Measurements from ENCODE around the gene ZGPAT. TPM values are rescaled to one million over a fixed set of nuclear protein-coding genes. Genes with fewer than 3 reads are reported as not detected.
A peak's percentile ranks its signal among the peaks of the same experiment; 100 is the strongest.

The ZGPAT gene
- total and polyA plus RNA-seq, 2 of the 13 experiments (the other 11 are each of a cell fraction or from before 2014, with no cell fraction given), result 23.0 to 41.9 TPM

- peak; percentile 85 for TF ChIP-seq TFDP1 (CRISPR knock-in tag; IDR thresholded peaks at IDR 0.05; ENCODE audit: borderline replicate concordance)
- peak; percentile 92 for TF ChIP-seq THRA (CRISPR knock-in tag; IDR thresholded peaks at IDR 0.05; ENCODE audit: borderline replicate concordance)
- TF ChIP-seq MXI1 (IDR thresholded peaks at IDR 0.05; ENCODE audit: borderline replicate concordance, low read depth, low read length), result peak; percentile 97
- TF ChIP-seq, protein P1, sequence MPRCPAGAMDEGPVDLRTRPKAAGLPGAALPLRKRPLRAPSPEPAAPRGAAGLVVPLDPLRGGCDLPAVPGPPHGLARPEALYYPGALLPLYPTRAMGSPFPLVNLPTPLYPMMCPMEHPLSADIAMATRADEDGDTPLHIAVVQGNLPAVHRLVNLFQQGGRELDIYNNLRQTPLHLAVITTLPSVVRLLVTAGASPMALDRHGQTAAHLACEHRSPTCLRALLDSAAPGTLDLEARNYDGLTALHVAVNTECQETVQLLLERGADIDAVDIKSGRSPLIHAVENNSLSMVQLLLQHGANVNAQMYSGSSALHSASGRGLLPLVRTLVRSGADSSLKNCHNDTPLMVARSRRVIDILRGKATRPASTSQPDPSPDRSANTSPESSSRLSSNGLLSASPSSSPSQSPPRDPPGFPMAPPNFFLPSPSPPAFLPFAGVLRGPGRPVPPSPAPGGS (CRISPR knock-in tag; IDR thresholded peaks at IDR 0.05), result peak; percentile 76
- TF ChIP-seq RFXANK (CRISPR knock-in tag; IDR thresholded peaks at IDR 0.05), result peak; percentile 77; the same call in 1 of the 2 replicates
- TF ChIP-seq EP300 (IDR thresholded peaks at IDR 0.05; ENCODE audit: low read depth in 2 of 2, low read length in 2 of 2), result peak; percentile 77 to 79; a peak in 3 of 4 replicates
- TF ChIP-seq EP300 (CRISPR knock-in tag; IDR thresholded peaks at IDR 0.05; ENCODE audit: borderline replicate concordance), result peak; percentile 79
- TF ChIP-seq ERF (CRISPR knock-in tag; IDR thresholded peaks at IDR 0.05), result peak; percentile 98
- TF ChIP-seq, protein P2, sequence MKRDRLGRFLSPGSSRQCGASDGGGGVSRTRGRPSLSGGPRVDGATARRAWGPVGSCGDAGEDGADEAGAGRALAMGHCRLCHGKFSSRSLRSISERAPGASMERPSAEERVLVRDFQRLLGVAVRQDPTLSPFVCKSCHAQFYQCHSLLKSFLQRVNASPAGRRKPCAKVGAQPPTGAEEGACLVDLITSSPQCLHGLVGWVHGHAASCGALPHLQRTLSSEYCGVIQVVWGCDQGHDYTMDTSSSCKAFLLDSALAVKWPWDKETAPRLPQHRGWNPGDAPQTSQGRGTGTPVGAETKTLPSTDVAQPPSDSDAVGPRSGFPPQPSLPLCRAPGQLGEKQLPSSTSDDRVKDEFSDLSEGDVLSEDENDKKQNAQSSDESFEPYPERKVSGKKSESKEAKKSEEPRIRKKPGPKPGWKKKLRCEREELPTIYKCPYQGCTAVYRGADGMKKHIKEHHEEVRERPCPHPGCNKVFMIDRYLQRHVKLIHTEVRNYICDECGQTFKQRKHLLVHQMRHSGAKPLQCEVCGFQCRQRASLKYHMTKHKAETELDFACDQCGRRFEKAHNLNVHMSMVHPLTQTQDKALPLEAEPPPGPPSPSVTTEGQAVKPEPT (CRISPR knock-in tag; IDR thresholded peaks at IDR 0.05; ENCODE audit: low read depth), result 0 out of 2 replicates have a peak, but pooled peaks have one; percentile 31
- TF ChIP-seq ZNF891 (CRISPR knock-in tag; IDR thresholded peaks at IDR 0.05), result peak; percentile 93
- no peak for TF ChIP-seq MBD4 (IDR thresholded peaks at IDR 0.05; ENCODE audit: borderline replicate concordance, low read length)
- TF ChIP-seq ZNF782 (CRISPR knock-in tag; IDR thresholded peaks at IDR 0.05; ENCODE audit: borderline replicate concordance), result peak; percentile 89; the same call in 1 of the 2 replicates
- TF ChIP-seq MYC (CRISPR knock-in tag; IDR thresholded peaks at IDR 0.05; ENCODE audit: borderline replicate concordance), result peak; percentile 95
- TF ChIP-seq, protein P3, sequence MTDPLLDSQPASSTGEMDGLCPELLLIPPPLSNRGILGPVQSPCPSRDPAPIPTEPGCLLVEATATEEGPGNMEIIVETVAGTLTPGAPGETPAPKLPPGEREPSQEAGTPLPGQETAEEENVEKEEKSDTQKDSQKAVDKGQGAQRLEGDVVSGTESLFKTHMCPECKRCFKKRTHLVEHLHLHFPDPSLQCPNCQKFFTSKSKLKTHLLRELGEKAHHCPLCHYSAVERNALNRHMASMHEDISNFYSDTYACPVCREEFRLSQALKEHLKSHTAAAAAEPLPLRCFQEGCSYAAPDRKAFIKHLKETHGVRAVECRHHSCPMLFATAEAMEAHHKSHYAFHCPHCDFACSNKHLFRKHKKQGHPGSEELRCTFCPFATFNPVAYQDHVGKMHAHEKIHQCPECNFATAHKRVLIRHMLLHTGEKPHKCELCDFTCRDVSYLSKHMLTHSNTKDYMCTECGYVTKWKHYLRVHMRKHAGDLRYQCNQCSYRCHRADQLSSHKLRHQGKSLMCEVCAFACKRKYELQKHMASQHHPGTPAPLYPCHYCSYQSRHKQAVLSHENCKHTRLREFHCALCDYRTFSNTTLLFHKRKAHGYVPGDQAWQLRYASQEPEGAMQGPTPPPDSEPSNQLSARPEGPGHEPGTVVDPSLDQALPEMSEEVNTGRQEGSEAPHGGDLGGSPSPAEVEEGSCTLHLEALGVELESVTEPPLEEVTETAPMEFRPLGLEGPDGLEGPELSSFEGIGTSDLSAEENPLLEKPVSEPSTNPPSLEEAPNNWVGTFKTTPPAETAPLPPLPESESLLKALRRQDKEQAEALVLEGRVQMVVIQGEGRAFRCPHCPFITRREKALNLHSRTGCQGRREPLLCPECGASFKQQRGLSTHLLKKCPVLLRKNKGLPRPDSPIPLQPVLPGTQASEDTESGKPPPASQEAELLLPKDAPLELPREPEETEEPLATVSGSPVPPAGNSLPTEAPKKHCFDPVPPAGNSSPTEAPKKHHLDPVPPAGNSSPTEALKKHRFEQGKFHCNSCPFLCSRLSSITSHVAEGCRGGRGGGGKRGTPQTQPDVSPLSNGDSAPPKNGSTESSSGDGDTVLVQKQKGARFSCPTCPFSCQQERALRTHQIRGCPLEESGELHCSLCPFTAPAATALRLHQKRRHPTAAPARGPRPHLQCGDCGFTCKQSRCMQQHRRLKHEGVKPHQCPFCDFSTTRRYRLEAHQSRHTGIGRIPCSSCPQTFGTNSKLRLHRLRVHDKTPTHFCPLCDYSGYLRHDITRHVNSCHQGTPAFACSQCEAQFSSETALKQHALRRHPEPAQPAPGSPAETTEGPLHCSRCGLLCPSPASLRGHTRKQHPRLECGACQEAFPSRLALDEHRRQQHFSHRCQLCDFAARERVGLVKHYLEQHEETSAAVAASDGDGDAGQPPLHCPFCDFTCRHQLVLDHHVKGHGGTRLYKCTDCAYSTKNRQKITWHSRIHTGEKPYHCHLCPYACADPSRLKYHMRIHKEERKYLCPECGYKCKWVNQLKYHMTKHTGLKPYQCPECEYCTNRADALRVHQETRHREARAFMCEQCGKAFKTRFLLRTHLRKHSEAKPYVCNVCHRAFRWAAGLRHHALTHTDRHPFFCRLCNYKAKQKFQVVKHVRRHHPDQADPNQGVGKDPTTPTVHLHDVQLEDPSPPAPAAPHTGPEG (CRISPR knock-in tag; IDR thresholded peaks at IDR 0.05), result peak; percentile 91; the same call in 1 of the 2 replicates
- peak; percentile 99; the same call in 1 of the 2 replicates for TF ChIP-seq ZNF747 (CRISPR knock-in tag; IDR thresholded peaks at IDR 0.05; ENCODE audit: borderline replicate concordance)
- TF ChIP-seq ZNF619 (CRISPR knock-in tag; IDR thresholded peaks at IDR 0.05), result peak; percentile 54
- TF ChIP-seq KDM6A (CRISPR knock-in tag; IDR thresholded peaks at IDR 0.05; ENCODE audit: low read depth), result peak; percentile 91
Measured at GRCh38 chr20:63740627-63741353, 33.0 kb downstream of the ZGPAT start (continued).
